Measurements from ENCODE around the gene BRAP.
"Not testable (repeated sequence)": the region's sequence is repeated elsewhere in the genome, so short reads cannot be mapped to it uniquely, and the experiment has no call there.

BRAP gene

DNA sequence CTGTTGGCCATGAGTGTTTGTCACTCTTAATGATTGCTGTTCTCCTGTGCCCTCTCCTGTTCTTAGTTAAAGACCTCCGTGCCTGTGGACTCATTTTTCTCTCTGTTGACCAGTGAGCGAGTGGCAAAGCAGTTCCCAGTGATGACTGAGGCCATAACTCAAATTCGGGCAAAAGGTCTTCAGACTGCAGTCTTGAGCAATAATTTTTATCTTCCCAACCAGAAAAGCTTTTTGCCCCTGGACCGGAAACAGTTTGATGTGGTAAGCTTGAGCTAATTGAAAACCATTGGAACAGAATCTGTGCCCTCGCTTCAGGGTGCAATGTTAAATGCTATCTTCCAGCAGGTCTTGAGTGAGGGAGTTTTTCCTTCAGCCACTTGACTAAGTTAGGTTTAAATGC lies 19.9 kb upstream of the BRAP start:
- H3K36me3 ChIP-seq (ENCODE audit: control insufficient read depth, insufficient read depth, low read length, severe bottlenecking), result peaks cover 46% of the 10 kb centered on the region
- no peak for DNase-seq (ENCODE audit: low read depth)
- H3K4me1 ChIP-seq (ENCODE audit: control insufficient read depth, insufficient read depth, low read length), result peaks cover 34% of the 10 kb centered on the region
- H3K9me3 ChIP-seq (ENCODE audit: control insufficient read depth, low read length), result no peaks in the 10 kb centered on the region
- peak overlapping the region; percentile 14 for H3K4me3 ChIP-seq (ENCODE audit: low read length)
- peak overlapping the region; percentile 43 for H3K9ac ChIP-seq (ENCODE audit: low read length)
- H3K27me3 ChIP-seq (replicated peaks; ENCODE audit: control insufficient read depth, insufficient read depth, low read length), result no peaks in the 10 kb centered on the region

DNA sequence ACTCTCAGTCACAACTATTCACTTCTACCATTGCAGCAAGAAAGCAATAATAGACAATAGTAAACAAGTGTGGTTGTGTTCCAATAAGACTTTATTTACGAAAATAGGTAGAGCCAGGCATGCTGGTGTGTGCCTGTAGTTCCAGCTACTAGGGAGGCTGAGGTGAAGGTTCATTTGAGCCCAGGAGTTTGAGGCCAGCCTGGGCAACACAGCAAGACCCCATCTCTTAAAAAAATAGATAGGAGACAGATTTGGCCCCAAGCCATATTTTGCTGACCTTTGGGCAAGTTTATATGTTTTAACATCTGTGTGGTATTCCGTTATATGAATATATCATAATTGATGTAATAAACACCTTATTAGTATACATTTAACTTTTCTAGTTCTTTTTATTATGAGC lies 14.2 kb upstream of the BRAP start:
- DNase-seq (ENCODE audit: low read depth), result no peak
- H3K4me3 ChIP-seq (ENCODE audit: low read length), result no peak overlapping the region

GRCh38 chr12:111693818-111694217 lies 8.1 kb upstream of the BRAP start:
- Histone ChIP-seq H3K9me3 (ENCODE audit: control insufficient read depth, low read length) (no peaks in the 10 kb centered on the region), H3K4me1 (ENCODE audit: control insufficient read depth, insufficient read depth, low read length) (no peaks in the 10 kb centered on the region), H3K9ac (ENCODE audit: low read length) (no peak overlapping the region), H3K4me3 (ENCODE audit: low read length) (no peak overlapping the region), H3K27me3 (replicated peaks; ENCODE audit: control insufficient read depth, insufficient read depth, low read length) (no peaks in the 10 kb centered on the region), H3K36me3 (ENCODE audit: control insufficient read depth, insufficient read depth, low read length, severe bottlenecking) (peaks cover 36% of the 10 kb centered on the region)
- no peak for DNase-seq (ENCODE audit: low read depth)

More for the DNA sequence above, 14.2 kb upstream of the BRAP start:
- Histone ChIP-seq H3K9ac (ENCODE audit: low read length) (no peak overlapping the region), H3K36me3 (ENCODE audit: control insufficient read depth, insufficient read depth, low read length, severe bottlenecking) (peaks cover 44% of the 10 kb centered on the region), H3K4me1 (ENCODE audit: control insufficient read depth, insufficient read depth, low read length) (peaks cover under 1% of the 10 kb centered on the region), H3K9me3 (ENCODE audit: control insufficient read depth, low read length) (no peaks in the 10 kb centered on the region), H3K27me3 (replicated peaks; ENCODE audit: control insufficient read depth, insufficient read depth, low read length) (no peaks in the 10 kb centered on the region)

GRCh38 chr12:111692575-111693210 lies 6.9 kb upstream of the BRAP start:
- Histone ChIP-seq H3K36me3 (ENCODE audit: control insufficient read depth, insufficient read depth, low read length, severe bottlenecking) (peaks cover 31% of the 10 kb centered on the region), H3K4me1 (ENCODE audit: control insufficient read depth, insufficient read depth, low read length) (no peaks in the 10 kb centered on the region), H3K27me3 (replicated peaks; ENCODE audit: control insufficient read depth, insufficient read depth, low read length) (no peaks in the 10 kb centered on the region), H3K9ac (ENCODE audit: low read length) (no peak overlapping the region), H3K4me3 (ENCODE audit: low read length) (no peak overlapping the region), H3K9me3 (ENCODE audit: control insufficient read depth, low read length) (no peaks in the 10 kb centered on the region)
- peak; percentile 24 for DNase-seq (ENCODE audit: low read depth)

DNA sequence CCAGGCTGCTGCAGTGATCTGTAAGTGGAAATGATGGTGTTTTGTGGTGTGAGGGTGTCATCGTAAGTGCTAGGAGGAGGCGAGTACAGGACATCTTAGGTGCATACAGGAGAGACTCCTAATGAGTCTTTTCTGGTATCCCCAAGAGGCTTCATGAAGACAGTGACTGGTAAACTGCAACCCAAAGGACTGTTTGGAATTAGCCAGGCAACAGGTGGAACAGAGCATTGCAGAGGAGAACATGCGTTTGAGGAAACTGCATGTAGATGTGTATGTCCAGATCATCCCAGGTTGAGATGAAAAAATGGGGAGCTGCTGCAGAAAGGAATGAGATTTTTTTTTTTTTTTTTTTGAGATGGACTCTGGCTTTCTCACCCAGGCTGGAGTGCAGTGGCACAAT lies 5.5 kb upstream of the BRAP start:
- no peaks in the 10 kb centered on the region for H3K9me3 ChIP-seq (ENCODE audit: control insufficient read depth, low read length)
- peaks cover 29% of the 10 kb centered on the region for H3K36me3 ChIP-seq (ENCODE audit: control insufficient read depth, insufficient read depth, low read length, severe bottlenecking)
- H3K4me3 ChIP-seq (ENCODE audit: low read length), result no peak overlapping the region
- no peaks in the 10 kb centered on the region for H3K27me3 ChIP-seq (replicated peaks; ENCODE audit: control insufficient read depth, insufficient read depth, low read length)
- DNase-seq (ENCODE audit: low read depth), result no peak
- peaks cover 8% of the 10 kb centered on the region for H3K4me1 ChIP-seq (ENCODE audit: control insufficient read depth, insufficient read depth, low read length)
- H3K9ac ChIP-seq (ENCODE audit: low read length), result no peak overlapping the region

DNA sequence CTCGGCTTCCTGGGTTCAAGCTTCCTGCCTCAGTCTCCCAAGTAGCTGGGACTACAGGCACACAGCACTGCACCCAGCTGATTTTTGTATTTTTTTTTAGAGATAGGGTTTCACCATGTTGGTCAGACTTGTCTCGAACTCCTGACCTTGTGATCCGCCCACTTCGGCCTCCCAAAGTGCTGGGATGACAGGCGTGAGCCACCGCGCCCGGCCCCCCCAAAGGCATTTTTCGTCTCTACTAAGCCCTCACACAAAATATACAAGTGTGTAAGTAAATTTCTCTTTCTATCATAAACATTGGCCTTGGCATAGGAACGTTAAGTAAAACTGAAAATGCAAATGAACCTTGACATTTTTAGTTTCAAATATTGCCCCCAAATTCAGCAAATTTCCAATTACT lies 2.2 kb upstream of the BRAP start:
- Histone ChIP-seq H3K36me3 (ENCODE audit: control insufficient read depth, insufficient read depth, low read length, severe bottlenecking) (peaks cover 3% of the 10 kb centered on the region), H3K9ac (ENCODE audit: low read length) (no peak overlapping the region), H3K4me3 (ENCODE audit: low read length) (no peak overlapping the region), H3K9me3 (ENCODE audit: control insufficient read depth, low read length) (no peaks in the 10 kb centered on the region), H3K4me1 (ENCODE audit: control insufficient read depth, insufficient read depth, low read length) (peaks cover 20% of the 10 kb centered on the region), H3K27me3 (replicated peaks; ENCODE audit: control insufficient read depth, insufficient read depth, low read length) (no peaks in the 10 kb centered on the region)
- DNase-seq (ENCODE audit: low read depth), result no peak

DNA sequence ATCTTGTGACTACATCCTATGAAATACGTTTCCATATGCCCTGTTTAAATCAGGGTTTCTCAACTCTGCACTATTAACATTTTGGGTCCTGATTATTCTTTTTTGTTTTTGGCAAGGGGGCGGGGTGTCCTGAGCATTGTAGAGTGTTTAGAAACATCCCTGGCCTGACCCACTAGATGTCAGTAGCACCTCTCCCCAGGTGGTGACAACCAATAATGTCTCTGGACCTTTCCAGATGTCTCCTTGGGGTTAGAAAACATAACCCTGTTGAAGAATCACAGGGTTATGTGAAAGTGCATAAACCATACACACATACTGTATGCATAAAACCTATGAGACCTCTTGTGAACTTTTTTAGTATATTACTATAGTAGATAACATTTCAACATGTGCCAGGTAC lies 1.5 kb upstream of the BRAP start:
- no peak overlapping the region for H3K9ac ChIP-seq (ENCODE audit: low read length)
- DNase-seq (ENCODE audit: low read depth), result peak; percentile 6
- peaks cover 10% of the 10 kb centered on the region for H3K36me3 ChIP-seq (ENCODE audit: control insufficient read depth, insufficient read depth, low read length, severe bottlenecking)
- H3K4me3 ChIP-seq (ENCODE audit: low read length), result peak overlapping the region; percentile 89
- H3K9me3 ChIP-seq (ENCODE audit: control insufficient read depth, low read length), result no peaks in the 10 kb centered on the region
- H3K27me3 ChIP-seq (replicated peaks; ENCODE audit: control insufficient read depth, insufficient read depth, low read length), result no peaks in the 10 kb centered on the region
- H3K4me1 ChIP-seq (ENCODE audit: control insufficient read depth, insufficient read depth, low read length), result peaks cover 20% of the 10 kb centered on the region

DNA sequence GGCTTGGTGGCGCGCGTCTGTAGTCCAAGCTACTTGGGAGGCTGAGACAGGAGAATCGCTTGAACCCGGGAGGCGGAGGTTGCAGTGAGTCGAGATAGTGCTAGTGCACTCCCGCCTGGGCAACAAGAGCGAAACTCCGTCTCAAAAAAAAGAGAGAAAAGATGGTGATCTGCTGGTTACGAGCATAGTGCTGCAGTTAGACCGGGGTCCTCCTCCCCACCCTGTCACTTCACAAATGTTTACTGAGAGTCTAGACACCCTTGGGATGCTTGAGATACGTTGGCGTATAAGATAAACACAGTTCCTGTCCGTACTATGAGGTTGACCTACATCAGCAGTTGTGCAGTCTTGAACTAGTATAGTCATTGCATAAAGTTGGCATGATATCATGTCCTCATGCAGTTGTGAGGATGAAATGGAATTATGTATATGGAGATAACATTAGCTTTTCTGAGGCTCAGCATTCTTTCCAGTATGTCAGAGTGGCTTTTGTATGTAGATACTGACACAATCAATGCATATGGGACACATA lies 884 bp upstream of the BRAP start:
- Histone ChIP-seq H3K4me1 (ENCODE audit: control insufficient read depth, insufficient read depth, low read length) (peaks cover 20% of the 10 kb centered on the region), H3K27me3 (replicated peaks; ENCODE audit: control insufficient read depth, insufficient read depth, low read length) (no peaks in the 10 kb centered on the region), H3K36me3 (ENCODE audit: control insufficient read depth, insufficient read depth, low read length, severe bottlenecking) (peaks cover 16% of the 10 kb centered on the region), H3K9me3 (ENCODE audit: control insufficient read depth, low read length) (no peaks in the 10 kb centered on the region), H3K9ac (ENCODE audit: low read length) (peak overlapping the region; percentile 91), H3K4me3 (ENCODE audit: low read length) (peak overlapping the region; percentile 89)
- DNase-seq (ENCODE audit: low read depth), result peak; percentile 37

DNA sequence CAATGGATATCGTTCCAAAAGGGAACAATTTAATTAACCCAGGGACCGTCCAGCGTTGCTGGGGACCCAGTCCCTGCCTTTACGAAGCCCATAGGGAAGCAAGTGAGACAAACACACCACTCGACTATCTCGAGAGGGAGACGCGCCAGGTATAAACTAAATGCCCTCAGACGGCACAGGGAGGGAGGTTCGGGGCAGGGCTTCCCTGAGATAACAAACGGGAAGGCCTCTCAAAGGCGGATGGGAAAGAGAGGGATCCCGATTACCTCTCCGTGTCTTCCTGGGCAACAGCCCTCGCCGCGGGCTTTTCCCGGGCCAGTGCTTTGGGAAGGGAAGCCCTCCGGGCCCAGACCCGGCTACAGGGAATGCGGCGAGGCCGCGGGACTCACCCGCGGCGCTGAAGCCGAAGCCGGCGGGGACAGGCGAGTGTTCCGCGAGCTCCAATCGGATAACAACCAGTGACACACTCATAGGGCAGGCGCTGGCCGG lies 390 bp downstream of the BRAP start:
- Histone ChIP-seq H3K9me3 (ENCODE audit: control insufficient read depth, low read length) (no peaks in the 10 kb centered on the region), H3K36me3 (ENCODE audit: control insufficient read depth, insufficient read depth, low read length, severe bottlenecking) (peaks cover 29% of the 10 kb centered on the region), H3K27me3 (replicated peaks; ENCODE audit: control insufficient read depth, insufficient read depth, low read length) (no peaks in the 10 kb centered on the region), H3K9ac (ENCODE audit: low read length) (peak overlapping the region; percentile 91), H3K4me1 (ENCODE audit: control insufficient read depth, insufficient read depth, low read length) (peaks cover 20% of the 10 kb centered on the region), H3K4me3 (ENCODE audit: low read length) (peak overlapping the region; percentile 89)
- no peak for DNase-seq (ENCODE audit: low read depth)

DNA sequence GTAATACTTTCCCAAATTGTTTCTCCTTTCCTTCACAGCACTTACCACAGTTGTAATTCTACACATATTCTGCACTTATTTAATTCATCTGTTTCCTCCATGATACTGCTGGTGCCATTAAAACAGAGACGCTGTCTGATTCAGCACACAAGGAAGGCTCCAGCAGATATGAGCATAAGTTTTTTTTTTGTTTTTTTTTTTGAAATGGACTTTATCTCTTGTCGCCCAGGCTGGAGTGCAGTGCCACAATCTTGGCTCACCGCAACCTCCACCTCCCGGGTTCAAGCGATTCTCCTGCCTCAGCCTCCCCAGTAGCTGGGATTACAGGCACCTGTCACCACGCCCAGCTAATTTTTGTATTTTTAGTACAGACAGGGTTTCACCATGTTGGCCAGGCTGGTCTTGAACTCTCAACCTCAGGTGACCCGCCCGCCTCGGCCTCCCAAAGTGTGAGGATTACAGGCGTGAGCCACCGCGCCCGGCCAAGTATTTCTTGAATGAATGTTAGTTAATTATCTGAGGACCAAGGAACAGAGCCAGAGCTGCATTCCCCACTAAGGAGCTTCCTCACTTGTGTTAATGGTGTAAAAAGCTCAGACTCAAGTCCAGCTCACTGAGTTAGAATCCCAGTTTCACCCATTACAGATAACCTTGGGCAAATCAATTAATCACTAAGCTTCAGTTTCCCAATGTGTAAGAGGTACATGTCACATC lies 1.1 kb downstream of the BRAP start:
- peaks cover 33% of the 10 kb centered on the region for H3K36me3 ChIP-seq (ENCODE audit: control insufficient read depth, insufficient read depth, low read length, severe bottlenecking)
- not testable (repeated sequence) for H3K9me3 ChIP-seq (ENCODE audit: control insufficient read depth, low read length); H3K27me3 ChIP-seq (replicated peaks; ENCODE audit: control insufficient read depth, insufficient read depth, low read length)
- DNase-seq (ENCODE audit: low read depth), result peak; percentile 8
- H3K4me1 ChIP-seq (ENCODE audit: control insufficient read depth, insufficient read depth, low read length), result peaks cover 20% of the 10 kb centered on the region
- H3K9ac ChIP-seq (ENCODE audit: low read length), result peak overlapping the region; percentile 91
- H3K4me3 ChIP-seq (ENCODE audit: low read length), result peak overlapping the region; percentile 89

DNA sequence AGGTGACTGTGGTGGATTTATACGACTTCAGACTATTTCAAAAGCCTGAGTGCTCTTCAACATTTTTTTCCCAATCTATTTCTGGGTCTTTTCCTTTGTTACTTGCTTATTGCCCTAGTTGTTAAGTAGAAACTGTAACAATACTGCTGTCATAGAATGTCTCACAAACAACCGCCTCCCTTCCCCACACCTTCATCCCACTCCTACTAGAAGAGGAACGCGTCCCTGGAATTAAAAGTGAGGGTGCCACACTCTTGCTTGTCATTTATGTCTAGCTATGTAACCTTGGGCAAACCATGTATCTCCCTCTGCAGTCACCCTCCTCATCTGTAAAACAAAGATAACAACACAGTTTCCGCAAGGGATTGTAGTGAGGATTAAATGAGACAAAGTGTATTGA lies 8.6 kb downstream of the BRAP start:
- Histone ChIP-seq H3K36me3 (ENCODE audit: control insufficient read depth, insufficient read depth, low read length, severe bottlenecking) (peaks cover 80% of the 10 kb centered on the region), H3K9ac (ENCODE audit: low read length) (no peak overlapping the region), H3K4me1 (ENCODE audit: control insufficient read depth, insufficient read depth, low read length) (peaks cover 10% of the 10 kb centered on the region), H3K4me3 (ENCODE audit: low read length) (no peak overlapping the region), H3K27me3 (replicated peaks; ENCODE audit: control insufficient read depth, insufficient read depth, low read length) (no peaks in the 10 kb centered on the region), H3K9me3 (ENCODE audit: control insufficient read depth, low read length) (no peaks in the 10 kb centered on the region)
- DNase-seq (ENCODE audit: low read depth), result no peak
